ENCODE measurements around the gene OTUB2.

DNA sequence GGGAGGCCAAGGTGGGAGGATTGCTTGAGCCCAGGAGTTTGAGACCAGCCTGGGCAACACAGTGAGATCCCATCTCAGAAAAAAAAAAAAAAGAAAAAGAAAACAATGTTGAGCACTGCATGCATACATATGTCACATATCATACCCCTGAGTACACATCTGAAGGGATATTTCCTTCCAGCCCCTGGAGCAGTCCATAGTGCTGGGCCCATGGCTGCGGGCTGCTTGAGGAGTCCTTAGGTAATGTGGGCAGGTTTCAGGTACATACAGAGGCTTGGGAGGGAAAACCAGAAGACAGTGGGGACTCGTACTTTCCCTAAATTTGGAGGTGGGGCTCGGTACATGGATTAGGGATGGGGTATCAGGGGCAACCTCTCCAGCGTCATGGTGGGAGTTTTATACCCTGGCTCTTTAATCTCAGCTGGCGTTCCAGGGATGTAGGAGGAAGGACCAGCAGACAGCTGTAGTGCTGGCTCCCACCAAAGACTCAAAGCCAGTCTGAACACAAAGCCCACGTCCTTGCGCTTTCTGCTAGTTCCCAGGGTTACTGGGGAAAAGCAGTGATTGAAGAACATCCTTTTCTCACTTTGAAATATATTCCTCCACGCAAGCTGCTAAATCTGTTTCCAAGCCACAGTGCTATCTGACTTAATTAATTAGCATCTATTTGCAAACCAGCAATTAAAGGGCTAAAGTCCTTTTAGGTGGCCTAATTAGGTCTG lies 5.2 kb downstream of the OTUB2 start:
- TF ChIP-seq, protein P1, sequence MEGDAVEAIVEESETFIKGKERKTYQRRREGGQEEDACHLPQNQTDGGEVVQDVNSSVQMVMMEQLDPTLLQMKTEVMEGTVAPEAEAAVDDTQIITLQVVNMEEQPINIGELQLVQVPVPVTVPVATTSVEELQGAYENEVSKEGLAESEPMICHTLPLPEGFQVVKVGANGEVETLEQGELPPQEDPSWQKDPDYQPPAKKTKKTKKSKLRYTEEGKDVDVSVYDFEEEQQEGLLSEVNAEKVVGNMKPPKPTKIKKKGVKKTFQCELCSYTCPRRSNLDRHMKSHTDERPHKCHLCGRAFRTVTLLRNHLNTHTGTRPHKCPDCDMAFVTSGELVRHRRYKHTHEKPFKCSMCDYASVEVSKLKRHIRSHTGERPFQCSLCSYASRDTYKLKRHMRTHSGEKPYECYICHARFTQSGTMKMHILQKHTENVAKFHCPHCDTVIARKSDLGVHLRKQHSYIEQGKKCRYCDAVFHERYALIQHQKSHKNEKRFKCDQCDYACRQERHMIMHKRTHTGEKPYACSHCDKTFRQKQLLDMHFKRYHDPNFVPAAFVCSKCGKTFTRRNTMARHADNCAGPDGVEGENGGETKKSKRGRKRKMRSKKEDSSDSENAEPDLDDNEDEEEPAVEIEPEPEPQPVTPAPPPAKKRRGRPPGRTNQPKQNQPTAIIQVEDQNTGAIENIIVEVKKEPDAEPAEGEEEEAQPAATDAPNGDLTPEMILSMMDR (IDR thresholded peaks at IDR 0.05; ENCODE audit: low read depth, low read length, missing input control) = no peak
- TF ChIP-seq HNF4G (IDR thresholded peaks at IDR 0.05) = no peak
- no peak for TF ChIP-seq TAF1 (conservative IDR thresholded peaks at IDR 0.05)
- no peak for TF ChIP-seq EGR1 (IDR thresholded peaks at IDR 0.05; ENCODE audit: low read depth in 2 of 2)
- no peak for TF ChIP-seq SP1 (IDR thresholded peaks at IDR 0.05)
- TF ChIP-seq, protein P2, sequence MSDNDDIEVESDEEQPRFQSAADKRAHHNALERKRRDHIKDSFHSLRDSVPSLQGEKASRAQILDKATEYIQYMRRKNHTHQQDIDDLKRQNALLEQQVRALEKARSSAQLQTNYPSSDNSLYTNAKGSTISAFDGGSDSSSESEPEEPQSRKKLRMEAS (IDR thresholded peaks at IDR 0.05) = no peak
- no peak for TF ChIP-seq YY1 (IDR thresholded peaks at IDR 0.05)
- TF ChIP-seq JUND (IDR thresholded peaks at IDR 0.05) = no peak
- TF ChIP-seq, protein P3, sequence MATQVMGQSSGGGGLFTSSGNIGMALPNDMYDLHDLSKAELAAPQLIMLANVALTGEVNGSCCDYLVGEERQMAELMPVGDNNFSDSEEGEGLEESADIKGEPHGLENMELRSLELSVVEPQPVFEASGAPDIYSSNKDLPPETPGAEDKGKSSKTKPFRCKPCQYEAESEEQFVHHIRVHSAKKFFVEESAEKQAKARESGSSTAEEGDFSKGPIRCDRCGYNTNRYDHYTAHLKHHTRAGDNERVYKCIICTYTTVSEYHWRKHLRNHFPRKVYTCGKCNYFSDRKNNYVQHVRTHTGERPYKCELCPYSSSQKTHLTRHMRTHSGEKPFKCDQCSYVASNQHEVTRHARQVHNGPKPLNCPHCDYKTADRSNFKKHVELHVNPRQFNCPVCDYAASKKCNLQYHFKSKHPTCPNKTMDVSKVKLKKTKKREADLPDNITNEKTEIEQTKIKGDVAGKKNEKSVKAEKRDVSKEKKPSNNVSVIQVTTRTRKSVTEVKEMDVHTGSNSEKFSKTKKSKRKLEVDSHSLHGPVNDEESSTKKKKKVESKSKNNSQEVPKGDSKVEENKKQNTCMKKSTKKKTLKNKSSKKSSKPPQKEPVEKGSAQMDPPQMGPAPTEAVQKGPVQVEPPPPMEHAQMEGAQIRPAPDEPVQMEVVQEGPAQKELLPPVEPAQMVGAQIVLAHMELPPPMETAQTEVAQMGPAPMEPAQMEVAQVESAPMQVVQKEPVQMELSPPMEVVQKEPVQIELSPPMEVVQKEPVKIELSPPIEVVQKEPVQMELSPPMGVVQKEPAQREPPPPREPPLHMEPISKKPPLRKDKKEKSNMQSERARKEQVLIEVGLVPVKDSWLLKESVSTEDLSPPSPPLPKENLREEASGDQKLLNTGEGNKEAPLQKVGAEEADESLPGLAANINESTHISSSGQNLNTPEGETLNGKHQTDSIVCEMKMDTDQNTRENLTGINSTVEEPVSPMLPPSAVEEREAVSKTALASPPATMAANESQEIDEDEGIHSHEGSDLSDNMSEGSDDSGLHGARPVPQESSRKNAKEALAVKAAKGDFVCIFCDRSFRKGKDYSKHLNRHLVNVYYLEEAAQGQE (IDR thresholded peaks at IDR 0.05) = no peak
- TF ChIP-seq RXRA (IDR thresholded peaks at IDR 0.05) = no peak
